CD4-positive, alpha-beta T cell (primary cell): ENCODE data around the gene GDF9. TPM values are rescaled to one million over a fixed set of nuclear protein-coding genes. Genes with fewer than 3 reads are reported as not detected.

ENCODE experiments used
- ATAC-seq: fragments of 200-7000 bp; cut with Tn5 transposase; one replicate; pipeline ENCODE4 v1.10.0; 2022; ENCODE audit warnings: mild to moderate bottlenecking; ENCODE audit not compliant: poor library complexity
- CTCF ChIA-PET: fragments of 350-600 bp; sonication (Branson Sonifier 250); formaldehyde crosslinking; loops from one replicate; lab custom pipeline; 2021; ENCODE audit warnings: antibody characterized with exemption, inconsistent platforms; lab: Charles Lee
- POLR2A ChIA-PET: fragments of 350-600 bp; sonication (Branson Sonifier 250); formaldehyde crosslinking; loops from one replicate; lab custom pipeline; 2021; ENCODE audit warnings: antibody characterized with exemption, inconsistent platforms; lab: Charles Lee
- DNase-seq, 14 experiments: peaks; one replicate each; pipeline ENCODE4 v3.0.0-alpha.2; 2013 to 2020; ENCODE audit warnings: mixed read lengths in 2 of 14
- H3K27ac ChIP-seq, 2 donors: one replicate each; pipeline versions ENCODE4 v1.5.1 to v1.7.0; 2013; ENCODE audit warnings: low read length in 2 of 2, low read depth in 1 of 2, mild to moderate bottlenecking in 1 of 2
- H3K27me3 ChIP-seq, 2 experiments: 1 replicate in 1 of 2; 2 replicates in 1 of 2; pipeline versions ENCODE4 v1.6.1 to v1.7.0; 2013; ENCODE audit warnings: low read length in 2 of 2, control low read depth in 1 of 2, mild to moderate bottlenecking in 1 of 2, moderate library complexity in 1 of 2; ENCODE audit not compliant: insufficient read depth in 2 of 2, control insufficient read depth in 1 of 2
- H3K36me3 ChIP-seq: one replicate; pipeline ENCODE4 v1.6.1; 2013; ENCODE audit warnings: low read length, control low read depth; ENCODE audit not compliant: insufficient read depth
- H3K4me1 ChIP-seq: one replicate; pipeline ENCODE4 v1.6.1; 2013; ENCODE audit warnings: low read length, control low read depth; ENCODE audit not compliant: insufficient read depth
- H3K4me3 ChIP-seq: one replicate; pipeline ENCODE4 v1.5.1; 2013; ENCODE audit warnings: mild to moderate bottlenecking, low read length, moderate library complexity
- H3K9me3 ChIP-seq, 2 experiments: 1 replicate in 1 of 2; 2 replicates in 1 of 2; pipeline versions ENCODE4 v1.6.1 to v1.7.0; 2013; ENCODE audit warnings: low read length in 2 of 2, mild to moderate bottlenecking in 2 of 2, control low read depth in 1 of 2, moderate library complexity in 1 of 2; ENCODE audit not compliant: control insufficient read depth in 1 of 2, insufficient read depth in 1 of 2
- H3K27ac Mint-ChIP-seq: one replicate; pipeline ENCODE4 v1.8.0; 2020; ENCODE audit warnings: mixed read lengths
- H3K27me3 Mint-ChIP-seq: one replicate; pipeline ENCODE4 v1.8.0; 2021; ENCODE audit warnings: mixed read lengths
- H3K36me3 Mint-ChIP-seq: one replicate; pipeline ENCODE4 v1.8.0; 2021; ENCODE audit warnings: low read depth, mixed read lengths
- H3K4me1 Mint-ChIP-seq: one replicate; pipeline ENCODE4 v1.8.0; 2021; ENCODE audit warnings: low read depth, mixed read lengths
- H3K4me3 Mint-ChIP-seq: one replicate; pipeline ENCODE4 v1.8.0; 2020; ENCODE audit warnings: mild to moderate bottlenecking, mixed read lengths
- H3K9me3 Mint-ChIP-seq: one replicate; pipeline ENCODE4 v1.8.0; 2020; ENCODE audit warnings: mixed read lengths
- CTCF ChIP-seq: fragments of 200-600 bp; IDR thresholded peaks from one replicate; pipeline ENCODE4 v1.8.0; 2022; ENCODE audit warnings: antibody characterized with exemption, mild to moderate bottlenecking
- intact Hi-C, 2 experiments: fragments of 100-400 bp; cut with DNase I in 1 of 2; cut with micrococcal nuclease in 1 of 2; formaldehyde crosslinking; loops; one replicate each; pipeline versions ENCODE4 v1.15.1 to v1.9.0; 2023 to 2025; cut with DNase I, micrococcal nuclease
- total RNA-seq, 174 experiments: library from RNA in 2 of 174; stranded (reverse) in 2 of 174; gene quantifications; one replicate each; pipeline ENCODE4 v1.2.3 and lab custom pipeline; 2021 to 2026

The GDF9 gene
- total RNA-seq, 2 experiments from 2014 or later, result 0.91 to 1.6 TPM

DNA sequence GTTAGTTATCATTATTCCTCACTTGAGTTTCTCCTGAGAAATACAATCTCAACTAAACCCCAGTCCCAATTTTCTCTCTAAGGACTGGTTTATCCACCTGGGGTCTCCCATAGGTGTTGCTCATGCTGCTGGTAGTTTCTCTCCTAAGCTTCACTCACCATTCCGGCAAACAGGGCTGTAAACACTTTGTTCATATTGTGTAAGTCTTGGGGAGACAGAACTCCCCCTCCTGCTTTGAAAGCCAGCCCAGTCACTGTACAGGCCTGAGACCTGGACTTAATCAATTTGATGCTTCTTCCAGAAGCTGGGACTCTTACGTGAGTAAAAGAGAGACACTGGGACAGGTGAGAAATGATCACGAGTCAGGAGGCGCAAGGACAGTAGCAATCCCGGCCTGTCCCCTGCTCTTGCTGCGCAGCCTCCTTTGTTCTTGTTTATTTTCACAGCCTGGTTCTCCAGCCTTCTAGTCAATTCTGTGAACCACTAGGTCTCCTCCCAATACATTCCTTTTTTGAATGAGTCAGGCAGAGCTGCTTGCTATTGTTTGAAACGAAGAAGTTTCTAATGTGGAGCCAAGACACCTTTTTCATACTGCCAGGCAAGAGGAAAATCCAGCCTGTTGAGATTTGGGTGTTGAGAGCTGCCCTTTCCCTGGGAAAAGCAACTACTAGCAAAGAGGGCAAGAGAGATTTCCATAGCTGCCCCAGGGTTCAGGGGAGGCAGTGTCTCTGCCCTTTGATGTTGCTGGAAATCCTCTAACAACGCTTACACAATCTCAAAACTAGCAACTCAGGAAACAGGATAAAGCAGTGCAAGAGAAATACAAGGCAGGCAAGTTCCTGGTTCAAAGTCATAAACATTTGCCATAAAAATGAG, 26.6 kb downstream of the GDF9 start:
- no peak for TF ChIP-seq CTCF
- H3K4me1 ChIP-seq, result no peaks in the 10 kb centered on the region
- ChIA-PET POLR2A (no interaction called here), CTCF (interaction anchor here (1.4 kb wide), 1 partner anchor 9 kb away, joined by 3 read pairs; the partner anchor contains the start of gene SHROOM1)
- no peak overlapping the region for H3K27ac ChIP-seq
- no peaks in the 10 kb centered on the region for H3K36me3 Mint-ChIP-seq
- no peak overlapping the region for H3K4me3 ChIP-seq
- ATAC-seq (no peak), DNase-seq (no peak)
- H3K27me3 Mint-ChIP-seq, result no peaks in the 10 kb centered on the region
- H3K27ac Mint-ChIP-seq, result no peak overlapping the region
- intact Hi-C loops, result no loop called here
- no peaks in the 10 kb centered on the region for H3K9me3 ChIP-seq
- H3K4me1 Mint-ChIP-seq, result no peaks in the 10 kb centered on the region
- H3K27me3 ChIP-seq, result no peaks in the 10 kb centered on the region
- H3K36me3 ChIP-seq, result no peaks in the 10 kb centered on the region
- H3K4me3 Mint-ChIP-seq, result no peak overlapping the region
- H3K9me3 Mint-ChIP-seq, result no peaks in the 10 kb centered on the region

GRCh38 chr5:132838516-132839282, 27.6 kb downstream of the GDF9 start:
- CTCF ChIA-PET, result interaction anchor here (1.4 kb wide), 1 partner anchor 8 kb away, joined by 3 read pairs; the partner anchor contains the start of gene SHROOM1
- H3K27ac Mint-ChIP-seq, result no peak overlapping the region
- Histone ChIP-seq H3K4me3 (no peak overlapping the region), H3K9me3 (no peaks in the 10 kb centered on the region), H3K4me1 (no peaks in the 10 kb centered on the region), H3K36me3 (no peaks in the 10 kb centered on the region), H3K27me3 (no peaks in the 10 kb centered on the region), H3K27ac (no peak overlapping the region)
- no peak for TF ChIP-seq CTCF
- no peak for ATAC-seq
- no peak for DNase-seq
- intact Hi-C loops, result no loop called here
- H3K9me3 Mint-ChIP-seq, result no peaks in the 10 kb centered on the region
- no peaks in the 10 kb centered on the region for H3K36me3 Mint-ChIP-seq
- no peaks in the 10 kb centered on the region for H3K27me3 Mint-ChIP-seq
- H3K4me1 Mint-ChIP-seq, result no peaks in the 10 kb centered on the region
- POLR2A ChIA-PET, result no interaction called here
- no peak overlapping the region for H3K4me3 Mint-ChIP-seq

- no peaks in the 10 kb centered on the region for H3K36me3 Mint-ChIP-seq
- Histone ChIP-seq H3K36me3 (no peaks in the 10 kb centered on the region), H3K27ac (no peak overlapping the region), H3K4me1 (no peaks in the 10 kb centered on the region), H3K9me3 (no peaks in the 10 kb centered on the region), H3K4me3 (no peak overlapping the region), H3K27me3 (no peaks in the 10 kb centered on the region)
- H3K27me3 Mint-ChIP-seq, result peaks cover 2% of the 10 kb centered on the region
- DNase-seq (no peak), ATAC-seq (no peak)
- ChIA-PET CTCF (no interaction called here), POLR2A (no interaction called here)
- no peaks in the 10 kb centered on the region for H3K9me3 Mint-ChIP-seq
- no peaks in the 10 kb centered on the region for H3K4me1 Mint-ChIP-seq
- no peak overlapping the region for H3K4me3 Mint-ChIP-seq
- no peak for TF ChIP-seq CTCF
- H3K27ac Mint-ChIP-seq, result no peak overlapping the region
- intact Hi-C loops, result no loop called here
These were observed 28.4 kb downstream of the GDF9 start for GRCh38 chr5:132837868-132838267.
